GM12865 (cell line): ENCODE data around the gene ARG1.

Experiments
- DNase-seq: peaks from one replicate; pipeline ENCODE4 v3.0.0; 2010; ENCODE audit warnings: low read depth
- H3K4me3 ChIP-seq: 2 replicates; pipeline ENCODE4 v1.5.1; 2011; ENCODE audit warnings: mild to moderate bottlenecking, low read depth, low read length, control low read depth
- CTCF ChIP-seq: IDR thresholded peaks from 2 replicates; pipeline ENCODE4 v1.5.1; 2011; ENCODE audit warnings: low read length, control low read depth, low read depth, inconsistent platforms; ENCODE audit not compliant: insufficient read depth; ENCODE audit errors: missing control alignments

Gene ARG1

GRCh38 chr6:131629651-131630050 is 56.6 kb downstream of the ARG1 start:
- no peak for DNase-seq
- TF ChIP-seq CTCF = no peak
- no peak overlapping the region for H3K4me3 ChIP-seq

- no peak for TF ChIP-seq CTCF
- DNase-seq = no peak
- H3K4me3 ChIP-seq = no peak overlapping the region
These were observed 58.7 kb downstream of the ARG1 start for GRCh38 chr6:131631625-131632289.
